GM12801 (cell line): ENCODE measurements around the gene SLC35G6.

Experiments used
- TF ChIP-seq, protein P1 (sequence below): IDR thresholded peaks from one replicate; pipeline ENCODE4 v1.5.1; 2011; ENCODE audit warnings: control low read depth; ENCODE audit not compliant: insufficient read length; ENCODE audit errors: extremely low read depth

The SLC35G6 gene

DNA sequence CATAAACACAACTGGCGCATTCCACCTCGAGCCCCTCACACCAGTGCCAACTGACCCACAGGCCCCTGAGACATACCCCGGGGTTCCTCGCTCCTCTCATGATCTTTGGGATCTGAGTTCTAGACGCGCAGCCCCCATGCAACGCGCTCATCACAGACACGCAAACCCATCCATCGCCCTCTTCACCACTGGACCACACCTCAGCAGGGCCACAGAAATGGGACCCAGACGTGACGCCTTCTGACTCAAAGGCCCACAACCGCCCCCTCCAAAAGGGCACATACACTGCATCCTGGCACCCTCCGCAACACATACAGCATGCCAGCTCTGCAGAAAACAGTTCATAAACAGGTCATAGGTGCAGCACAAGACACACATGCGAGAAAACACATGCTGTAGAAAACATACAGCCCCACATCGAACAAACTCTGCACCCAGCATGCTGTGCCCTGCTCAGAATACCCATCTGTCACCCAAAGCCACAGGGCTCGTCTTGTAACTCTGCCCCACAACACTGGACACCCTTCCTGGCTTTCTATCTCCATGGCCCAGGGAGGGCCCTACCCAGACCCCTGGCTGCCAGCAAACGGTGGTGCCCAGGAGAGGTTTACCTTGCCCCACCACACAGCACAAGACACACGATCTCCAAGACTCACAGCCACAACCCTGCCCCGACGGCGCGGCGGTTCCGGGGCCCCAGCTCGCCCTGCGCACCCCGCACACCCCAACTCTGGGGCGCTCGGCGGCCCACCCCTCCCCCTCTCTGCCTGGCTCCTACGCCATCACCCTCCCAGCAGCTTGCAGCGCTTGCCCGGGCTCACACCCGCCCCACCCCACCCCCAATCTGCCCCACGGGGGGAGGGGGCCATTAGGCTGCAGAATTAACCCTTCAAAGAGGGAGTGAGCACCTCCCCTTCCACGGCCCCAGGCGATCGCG, 2.7 kb upstream of the SLC35G6 start:
- TF ChIP-seq, protein P1, sequence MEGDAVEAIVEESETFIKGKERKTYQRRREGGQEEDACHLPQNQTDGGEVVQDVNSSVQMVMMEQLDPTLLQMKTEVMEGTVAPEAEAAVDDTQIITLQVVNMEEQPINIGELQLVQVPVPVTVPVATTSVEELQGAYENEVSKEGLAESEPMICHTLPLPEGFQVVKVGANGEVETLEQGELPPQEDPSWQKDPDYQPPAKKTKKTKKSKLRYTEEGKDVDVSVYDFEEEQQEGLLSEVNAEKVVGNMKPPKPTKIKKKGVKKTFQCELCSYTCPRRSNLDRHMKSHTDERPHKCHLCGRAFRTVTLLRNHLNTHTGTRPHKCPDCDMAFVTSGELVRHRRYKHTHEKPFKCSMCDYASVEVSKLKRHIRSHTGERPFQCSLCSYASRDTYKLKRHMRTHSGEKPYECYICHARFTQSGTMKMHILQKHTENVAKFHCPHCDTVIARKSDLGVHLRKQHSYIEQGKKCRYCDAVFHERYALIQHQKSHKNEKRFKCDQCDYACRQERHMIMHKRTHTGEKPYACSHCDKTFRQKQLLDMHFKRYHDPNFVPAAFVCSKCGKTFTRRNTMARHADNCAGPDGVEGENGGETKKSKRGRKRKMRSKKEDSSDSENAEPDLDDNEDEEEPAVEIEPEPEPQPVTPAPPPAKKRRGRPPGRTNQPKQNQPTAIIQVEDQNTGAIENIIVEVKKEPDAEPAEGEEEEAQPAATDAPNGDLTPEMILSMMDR: no peak

DNA sequence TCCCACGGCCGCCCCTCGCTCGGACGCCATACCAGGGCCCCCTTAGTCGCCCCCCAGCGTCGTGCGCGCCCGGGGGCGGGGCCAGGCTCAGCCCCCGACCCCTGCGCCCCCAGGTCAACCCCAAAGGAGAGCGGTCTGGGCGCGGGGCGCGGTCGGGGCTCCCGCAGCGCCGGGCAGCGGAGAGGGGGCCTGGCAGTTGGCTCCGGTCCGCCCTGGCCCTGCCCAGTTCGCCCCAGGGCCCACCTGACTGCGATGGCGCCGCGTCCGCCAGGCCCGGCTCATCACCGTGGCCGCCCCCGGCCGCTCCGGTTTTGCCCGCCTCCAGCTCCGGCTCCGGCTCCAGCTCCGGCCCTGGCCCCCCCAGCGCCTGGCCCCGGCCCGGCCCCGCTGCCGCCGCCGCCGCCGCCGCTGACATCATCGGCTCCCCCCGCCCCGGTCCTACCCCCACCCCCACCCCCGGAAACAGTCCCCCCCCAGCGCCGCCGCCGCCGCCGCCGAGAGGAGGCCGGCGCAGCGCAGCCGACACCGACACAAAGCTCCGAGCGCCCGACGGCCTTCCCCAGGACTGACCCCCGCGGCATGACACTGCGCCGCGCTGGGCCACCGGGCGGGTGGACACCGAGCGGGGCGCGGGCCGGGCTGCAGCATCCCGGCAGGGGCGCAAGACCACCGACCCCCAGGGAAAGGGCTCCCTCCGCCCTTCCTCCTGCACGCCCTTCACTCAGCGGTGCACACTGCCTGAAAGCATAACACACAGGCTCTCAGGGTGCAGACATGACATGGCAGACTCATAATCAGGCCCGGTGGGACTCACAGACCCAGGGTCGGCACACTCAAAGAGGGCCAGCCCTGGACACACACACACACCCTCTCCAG, 1.8 kb upstream of the SLC35G6 start, which contains the start of gene ZBTB4:
Gene ZBTB4, minus strand, starts transcription at position 419 of the 876 bp plus-strand sequence. CDS start 12,830 bp downstream, outside the sequence.
- TF ChIP-seq, protein P1: no peak

DNA sequence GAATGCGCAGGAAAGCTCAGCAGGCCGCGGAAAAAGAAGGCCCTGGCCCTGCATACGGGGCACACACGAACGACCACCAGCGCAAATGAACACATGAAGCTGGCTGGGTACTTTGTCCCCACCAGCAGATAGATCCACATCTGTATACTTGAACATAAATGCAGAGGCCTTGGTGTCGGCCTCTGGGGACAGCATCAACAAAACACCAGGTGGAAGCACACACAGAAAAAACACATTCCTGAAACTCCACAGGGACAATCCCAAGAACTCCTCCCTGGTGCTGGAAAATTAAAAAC, 1.2 kb upstream of the SLC35G6 start:
- TF ChIP-seq, protein P1: no peak

DNA sequence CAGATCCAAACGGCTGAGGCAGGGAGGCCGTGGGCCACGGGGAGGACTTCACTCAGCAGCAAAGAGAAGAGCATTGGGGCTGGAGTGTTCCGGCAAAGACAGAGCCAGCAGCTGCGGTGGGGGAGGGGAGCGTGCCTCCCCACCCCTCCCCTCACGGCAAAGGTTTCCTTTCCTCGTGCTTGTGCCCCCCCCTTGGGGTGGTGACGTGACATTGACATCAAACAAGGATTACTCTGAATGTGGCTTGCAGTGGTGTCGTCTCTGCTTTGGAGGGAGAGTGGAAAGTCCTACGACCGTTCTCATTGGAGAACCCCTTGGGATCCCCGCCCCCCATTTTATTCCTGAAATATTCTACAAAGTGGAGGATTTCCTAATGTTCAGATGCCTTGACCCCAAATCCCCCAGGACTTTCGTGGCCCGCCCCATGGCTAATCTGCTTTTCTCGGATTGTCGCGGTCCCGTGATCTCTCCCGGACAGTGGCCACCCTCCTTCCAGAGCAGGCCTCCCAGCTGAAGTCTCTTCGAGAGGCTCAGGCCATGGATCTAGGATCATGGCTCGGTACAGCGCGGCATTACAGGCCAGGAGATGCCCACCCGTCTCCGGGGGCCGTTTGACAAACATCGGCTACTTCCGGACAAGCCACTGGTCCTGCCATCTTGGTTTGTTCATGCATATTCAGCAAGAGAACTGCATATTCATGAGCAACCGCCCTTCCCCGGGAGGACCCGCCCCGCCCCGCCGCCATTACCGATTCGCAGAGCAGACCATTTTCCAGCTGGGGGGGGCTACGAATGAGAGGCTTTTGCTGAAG, 2.2 kb downstream of the SLC35G6 start:
- TF ChIP-seq, protein P1: no peak

DNA sequence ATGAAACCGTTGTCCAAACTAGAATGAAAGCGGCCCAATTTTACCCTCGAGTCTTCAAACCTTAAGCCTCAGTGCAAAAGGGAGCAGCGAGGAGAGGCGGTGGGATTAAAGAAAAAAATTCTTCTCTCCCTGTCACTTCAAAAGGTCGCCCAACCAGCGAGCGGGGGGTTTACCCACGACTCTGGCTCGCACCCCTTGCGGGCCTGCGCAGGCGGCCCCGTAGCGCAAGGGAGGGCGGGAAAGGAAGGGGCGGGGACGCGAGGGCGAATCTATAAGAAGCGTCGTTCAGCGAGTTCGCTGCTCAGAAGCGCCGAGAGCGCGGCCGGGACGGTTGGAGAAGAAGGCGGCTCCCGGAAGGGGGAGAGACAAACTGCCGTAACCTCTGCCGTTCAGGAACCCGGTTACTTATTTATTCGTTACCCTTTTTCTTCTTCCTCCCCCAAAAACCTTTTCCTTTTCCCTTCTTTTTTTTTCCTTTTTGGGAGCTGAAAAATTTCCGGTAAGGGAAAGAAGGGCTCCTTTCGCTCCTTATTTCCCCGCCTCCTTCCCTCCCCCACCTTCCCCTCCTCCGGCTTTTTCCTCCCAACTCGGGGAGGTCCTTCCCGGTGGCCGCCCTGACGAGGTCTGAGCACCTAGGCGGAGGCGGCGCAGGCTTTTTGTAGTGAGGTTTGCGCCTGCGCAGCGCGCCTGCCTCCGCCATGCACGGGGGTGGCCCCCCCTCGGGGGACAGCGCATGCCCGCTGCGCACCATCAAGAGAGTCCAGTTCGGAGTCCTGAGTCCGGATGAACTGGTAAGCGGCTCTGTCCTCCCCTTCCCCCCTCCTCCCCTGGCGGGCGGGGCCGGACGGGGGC, 3.0 kb downstream of the SLC35G6 start, which contains the start of gene POLR2A:
Gene POLR2A, plus strand, starts transcription at position 300 of the 852 bp plus-strand sequence.
- TF ChIP-seq, protein P1: no peak

DNA sequence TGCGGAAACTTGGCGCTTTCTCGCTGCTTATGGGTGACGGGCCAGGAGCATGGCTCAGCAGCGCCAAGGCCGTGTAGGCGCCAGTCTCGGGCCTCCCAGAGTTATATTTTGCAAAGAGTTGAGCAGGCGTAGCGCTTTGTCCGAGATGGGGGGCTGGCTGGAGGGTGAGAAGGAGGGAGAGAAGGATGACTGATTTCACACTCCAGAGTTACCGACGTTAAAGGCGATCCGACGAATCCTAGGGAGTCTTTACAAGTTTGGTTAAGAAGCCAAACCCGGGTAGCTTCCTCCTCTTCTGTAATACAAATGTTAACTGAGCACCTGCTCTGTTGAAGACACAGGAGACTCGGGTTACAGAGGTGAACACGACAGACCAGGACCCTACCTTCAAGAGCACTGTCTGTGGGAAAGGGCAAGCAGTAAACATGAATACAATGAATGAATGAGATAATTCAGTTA, 3.7 kb downstream of the SLC35G6 start:
- TF ChIP-seq, protein P1: no peak
